Measurements from ENCODE around the gene CLDND1.
A peak's percentile ranks its signal among the peaks of the same experiment; 100 is the strongest.

CLDND1 gene

DNA sequence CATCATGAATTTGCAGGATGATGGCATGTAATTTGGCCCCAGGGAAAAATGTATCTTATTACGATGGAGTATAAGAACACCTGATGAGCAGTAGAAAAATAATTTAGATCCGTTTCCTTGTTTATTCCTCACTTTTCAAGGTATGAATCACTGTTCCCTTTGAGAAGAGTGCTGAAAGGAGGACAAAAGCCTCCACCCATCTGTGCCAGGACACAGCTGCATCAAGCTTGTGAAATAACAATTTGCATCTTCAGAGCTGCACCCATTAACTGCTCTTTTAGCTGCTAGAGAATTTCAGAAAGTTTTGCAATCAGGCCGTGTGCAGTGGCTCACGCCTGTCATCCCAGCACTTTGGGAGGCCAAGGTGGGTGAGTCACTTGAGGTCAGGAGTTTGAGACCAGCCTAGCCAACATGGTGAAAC is 9.6 kb downstream of the CLDND1 start:
- peak in 1 of 2 donors; percentile 29 for DNase-seq

DNA sequence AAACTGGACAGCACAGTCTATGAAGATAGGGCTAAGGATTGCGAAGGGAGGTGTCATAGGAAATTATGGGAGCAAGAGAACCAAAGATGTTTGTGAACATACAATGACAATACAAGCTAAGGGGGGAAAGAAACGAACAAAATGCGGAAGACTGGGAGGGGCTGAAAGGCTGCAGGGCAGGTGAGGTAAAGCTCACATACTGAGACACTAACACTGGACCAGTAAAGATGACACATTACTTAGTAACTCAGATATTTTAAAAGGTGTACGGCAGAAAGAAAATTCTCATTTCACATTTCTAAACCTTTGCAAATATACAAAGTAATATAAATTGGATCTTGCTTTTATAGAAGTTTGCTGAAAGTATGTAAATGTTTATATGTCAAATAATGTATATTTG is 10.1 kb downstream of the CLDND1 start:
- DNase-seq, result no peak

DNA sequence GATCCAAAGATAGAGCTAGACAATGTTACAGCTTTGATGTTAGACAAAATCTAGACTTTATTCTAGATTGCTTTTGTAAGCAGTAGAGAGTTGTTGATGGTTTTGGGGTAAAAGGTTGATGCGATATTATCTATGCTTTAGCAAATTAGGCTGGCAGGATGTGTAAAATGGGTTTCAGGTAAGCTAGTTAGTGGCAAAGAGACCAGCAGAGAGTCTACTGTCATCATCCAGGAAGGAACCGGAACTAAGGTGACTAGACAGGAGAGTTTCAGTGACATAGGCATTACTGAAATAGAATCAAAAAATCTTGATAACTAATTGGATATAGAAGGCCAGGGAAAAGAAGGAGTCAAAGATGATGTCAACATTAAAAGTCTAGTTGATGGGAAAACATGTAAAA is 14.1 kb downstream of the CLDND1 start:
- peak in 1 of 2 donors; percentile 29 for DNase-seq

DNA sequence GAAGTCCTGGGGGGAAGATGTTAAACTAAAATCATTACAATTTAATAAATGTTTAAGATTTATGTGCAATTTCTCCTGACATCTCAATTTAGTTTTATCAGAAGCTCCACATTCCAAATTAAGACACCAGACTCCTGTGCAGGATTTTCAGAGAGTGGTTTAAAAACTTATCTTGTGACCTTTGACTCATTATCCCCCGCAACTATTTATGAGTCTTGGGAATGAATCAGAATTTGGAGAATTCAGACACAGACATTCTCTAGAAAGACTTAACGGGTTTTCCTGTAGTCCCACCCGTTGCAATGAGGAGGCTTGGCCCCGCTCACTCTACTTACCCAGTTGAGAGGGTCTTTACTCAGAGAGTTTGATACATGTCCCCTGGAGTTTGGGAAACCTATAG is 18.2 kb downstream of the CLDND1 start:
- no peak for DNase-seq

DNA sequence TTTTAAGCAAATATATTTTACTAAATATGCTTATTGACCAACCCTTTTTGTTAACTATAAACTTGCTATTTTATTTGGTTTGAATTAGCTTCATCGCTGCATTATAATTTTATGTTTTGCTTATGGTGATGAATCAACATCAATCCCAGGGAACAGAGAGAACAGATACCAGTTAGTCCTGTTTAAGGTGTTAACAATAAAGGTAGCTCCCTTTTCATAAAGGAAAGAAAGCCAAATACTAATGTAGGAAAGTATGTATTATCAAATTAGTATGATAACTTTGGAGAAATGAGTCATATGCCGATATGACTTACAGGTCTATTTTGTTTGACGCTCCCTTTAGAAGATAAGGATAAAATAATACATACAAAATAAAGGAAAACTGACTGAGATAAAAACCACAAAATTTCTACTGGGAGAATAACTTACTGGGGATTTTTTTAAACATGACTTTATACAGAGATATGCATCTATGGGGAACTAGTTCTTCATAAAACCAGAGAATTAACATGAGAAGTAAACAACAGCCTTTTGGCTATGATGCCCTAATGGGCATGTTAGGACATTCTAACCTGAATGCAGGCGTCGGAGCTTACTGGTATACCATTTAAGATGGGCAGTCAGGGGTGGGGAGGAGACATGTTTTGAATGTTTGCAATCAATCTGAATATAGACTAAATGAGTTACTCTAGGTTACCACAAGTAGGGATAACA is 20.7 kb downstream of the CLDND1 start:
- DNase-seq, result no peak

DNA sequence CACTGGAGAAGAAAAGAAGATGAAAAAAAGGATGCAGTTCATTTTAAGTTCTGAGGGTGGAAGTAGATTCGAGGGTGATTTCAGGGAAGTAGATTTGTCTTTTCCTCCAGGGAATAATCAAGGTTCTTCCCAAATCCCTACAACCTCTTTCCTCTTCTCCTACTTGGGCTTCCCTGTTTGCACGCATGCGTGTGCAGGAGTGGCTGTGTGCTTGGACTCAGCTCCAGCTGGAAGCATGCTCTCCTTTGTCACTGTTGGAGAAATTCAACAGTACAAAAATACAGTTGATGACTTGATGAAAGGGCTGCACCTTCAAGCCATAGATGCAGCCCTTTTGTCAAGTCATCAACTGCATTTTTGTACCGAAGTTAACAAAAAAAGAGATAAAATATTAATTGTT is 21.4 kb downstream of the CLDND1 start:
- DNase-seq, result no peak

DNA sequence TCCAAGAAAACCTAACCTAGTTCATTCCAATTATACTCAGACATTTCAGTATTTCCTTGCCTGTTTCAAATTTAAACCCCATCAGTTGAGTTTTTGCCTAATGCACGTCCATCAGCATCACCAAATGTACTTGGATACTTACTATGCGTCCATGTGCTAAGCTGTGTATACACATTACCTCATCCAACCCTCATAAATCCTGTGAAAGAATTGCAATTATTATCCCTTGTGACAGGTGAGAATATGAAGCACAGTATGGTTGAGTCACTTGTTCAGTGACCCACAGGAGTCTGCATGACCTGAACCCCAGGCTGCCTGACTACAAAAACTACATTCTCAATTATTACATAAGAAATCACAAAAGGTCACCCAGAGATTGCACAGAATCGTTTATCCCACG is 22.7 kb downstream of the CLDND1 start:
- no peak for DNase-seq

DNA sequence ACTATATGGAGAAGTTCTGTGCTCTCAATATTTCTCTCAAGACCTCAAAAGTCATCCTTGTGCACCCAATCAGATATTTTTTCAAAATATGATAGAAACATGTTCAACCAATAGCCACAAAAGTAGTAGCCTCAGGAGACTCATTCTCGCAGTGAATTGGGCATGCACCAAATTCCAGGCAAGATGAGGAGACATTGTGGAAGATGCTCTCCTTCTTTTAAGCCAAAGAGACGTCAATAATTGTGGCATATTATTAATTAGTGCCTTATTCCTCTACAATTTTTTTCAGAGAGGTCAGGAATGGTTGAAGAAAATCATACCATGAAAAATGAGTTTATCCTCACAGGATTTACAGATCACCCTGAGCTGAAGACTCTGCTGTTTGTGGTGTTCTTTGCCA is 25.3 kb downstream of the CLDND1 start, which contains the start of gene OR5K2:
OR5K2 (plus strand) TSS at position 301 of the 400 bp plus-strand sequence; CDS start at position 301, 0 bp downstream.
- DNase-seq, result no peak

DNA sequence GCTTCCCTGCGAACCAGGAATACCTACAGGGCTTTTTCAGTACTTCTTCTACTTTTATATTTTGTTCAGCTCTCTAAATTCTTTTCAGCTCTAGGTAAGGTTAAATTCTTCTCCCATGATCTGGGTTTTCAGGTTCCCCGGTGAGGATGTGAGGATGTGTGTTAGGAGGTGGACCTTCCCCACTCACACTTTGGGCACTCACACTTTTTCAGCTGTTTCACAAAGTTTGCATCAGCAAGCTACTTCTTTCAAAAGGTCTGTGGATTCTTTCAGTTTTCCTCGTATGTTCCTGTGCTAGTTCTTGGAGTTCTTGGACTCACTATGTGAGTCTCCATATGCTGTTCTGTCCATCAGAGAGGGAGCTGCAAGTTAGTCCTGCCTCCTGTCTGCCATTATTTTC is 39.1 kb downstream of the CLDND1 start:
- DNase-seq, result no peak

DNA sequence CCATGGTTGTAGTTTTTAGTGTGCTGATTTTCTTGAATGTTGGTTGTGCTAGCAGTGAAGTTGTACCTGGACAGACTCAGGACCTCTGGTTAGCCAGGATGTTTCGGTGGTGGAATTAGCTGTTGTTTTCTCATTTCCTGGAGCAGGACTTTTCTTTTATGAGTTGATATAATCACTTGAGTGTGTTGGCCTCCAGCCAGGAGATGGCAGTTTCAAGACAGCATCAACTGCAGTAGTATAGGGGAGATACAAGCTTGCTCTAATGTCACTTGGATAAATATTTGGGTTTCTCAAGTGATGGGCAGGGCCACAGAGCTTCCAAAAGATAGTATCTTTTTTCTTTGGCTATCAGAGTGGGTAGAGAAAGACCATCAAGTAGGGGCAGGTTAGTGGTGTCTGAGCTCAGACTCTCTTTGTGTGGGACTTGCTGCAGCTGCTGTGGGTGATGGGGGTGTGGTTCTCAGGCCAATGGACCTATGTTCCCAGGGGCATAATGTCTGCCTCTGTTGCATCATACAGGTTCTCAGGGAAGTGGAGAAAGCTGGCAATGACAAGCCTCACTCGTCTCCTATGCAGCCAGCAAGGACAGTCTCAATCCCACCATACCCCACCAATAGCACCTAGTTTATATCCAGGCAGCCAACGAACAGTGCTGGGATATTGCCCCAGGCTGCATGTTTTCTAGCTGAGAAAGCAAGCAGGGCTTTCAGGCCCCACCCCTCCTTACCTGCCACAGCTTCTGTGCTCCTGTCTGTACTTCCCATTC is 39.8 kb downstream of the CLDND1 start:
- no peak for DNase-seq
